Activated T-cell treated with anti-CD3 and anti-CD28 coated beads for 24 hours (primary cell): ENCODE data around the gene ELMO3.

Experiments used
- DNase-seq: peaks from one replicate; pipeline ENCODE4 v3.0.0-alpha.2; 2020; ENCODE audit warnings: low read depth

ELMO3 gene

DNA sequence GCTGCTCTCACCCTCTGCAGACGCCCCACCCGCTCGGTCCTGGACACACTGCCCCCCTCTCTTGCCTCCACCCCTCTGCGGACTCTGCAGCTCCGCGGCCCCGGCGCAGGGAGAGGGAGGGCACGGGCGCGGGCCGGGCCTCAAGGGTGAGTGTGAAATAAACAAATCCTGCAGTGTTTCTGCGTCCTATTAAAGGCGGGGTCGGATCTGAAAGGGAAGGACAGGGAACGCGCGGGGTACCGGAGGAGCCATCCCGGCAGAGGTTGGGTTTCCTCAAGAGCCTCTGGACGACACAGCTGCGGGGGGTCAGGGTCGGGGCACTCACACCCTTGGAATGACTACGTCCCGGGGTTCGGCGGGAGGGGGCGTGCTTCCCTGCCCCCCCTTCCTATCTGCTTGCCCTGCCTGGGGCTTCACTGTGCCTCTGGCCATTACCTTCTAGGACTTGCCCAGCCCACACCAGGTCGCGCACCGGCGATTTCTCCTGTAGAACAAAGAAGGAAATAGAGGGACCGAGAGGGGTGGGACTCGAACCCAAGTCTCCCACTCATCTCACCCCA lies 34.9 kb upstream of the ELMO3 start:
- no peak for DNase-seq

DNA sequence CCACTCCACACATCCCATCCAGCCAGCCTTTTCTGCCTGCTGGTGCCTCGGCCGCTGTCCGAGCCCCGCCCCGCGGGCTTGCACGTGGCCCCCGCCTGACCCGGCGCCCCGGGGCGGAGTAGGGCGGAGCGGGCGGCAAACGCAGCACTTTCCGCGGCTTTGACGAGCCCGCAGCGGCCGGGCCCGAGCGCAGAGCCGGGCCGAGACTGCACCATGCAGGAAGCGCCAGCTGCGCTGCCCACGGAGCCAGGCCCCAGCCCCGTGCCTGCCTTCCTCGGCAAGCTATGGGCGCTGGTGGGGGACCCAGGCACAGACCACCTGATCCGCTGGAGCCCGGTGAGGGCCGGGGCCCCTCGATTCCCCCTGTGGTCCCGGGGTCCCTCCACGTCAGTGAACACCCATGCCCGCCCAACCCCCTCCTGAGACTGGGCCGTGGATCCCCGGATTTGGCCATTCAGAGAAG lies 34.3 kb upstream of the ELMO3 start, which contains the start of gene HSF4:
HSF4 (plus strand) TSS at position 147 of the 463 bp plus-strand sequence; CDS start at position 214, 67 bp downstream.
- no peak for DNase-seq

DNA sequence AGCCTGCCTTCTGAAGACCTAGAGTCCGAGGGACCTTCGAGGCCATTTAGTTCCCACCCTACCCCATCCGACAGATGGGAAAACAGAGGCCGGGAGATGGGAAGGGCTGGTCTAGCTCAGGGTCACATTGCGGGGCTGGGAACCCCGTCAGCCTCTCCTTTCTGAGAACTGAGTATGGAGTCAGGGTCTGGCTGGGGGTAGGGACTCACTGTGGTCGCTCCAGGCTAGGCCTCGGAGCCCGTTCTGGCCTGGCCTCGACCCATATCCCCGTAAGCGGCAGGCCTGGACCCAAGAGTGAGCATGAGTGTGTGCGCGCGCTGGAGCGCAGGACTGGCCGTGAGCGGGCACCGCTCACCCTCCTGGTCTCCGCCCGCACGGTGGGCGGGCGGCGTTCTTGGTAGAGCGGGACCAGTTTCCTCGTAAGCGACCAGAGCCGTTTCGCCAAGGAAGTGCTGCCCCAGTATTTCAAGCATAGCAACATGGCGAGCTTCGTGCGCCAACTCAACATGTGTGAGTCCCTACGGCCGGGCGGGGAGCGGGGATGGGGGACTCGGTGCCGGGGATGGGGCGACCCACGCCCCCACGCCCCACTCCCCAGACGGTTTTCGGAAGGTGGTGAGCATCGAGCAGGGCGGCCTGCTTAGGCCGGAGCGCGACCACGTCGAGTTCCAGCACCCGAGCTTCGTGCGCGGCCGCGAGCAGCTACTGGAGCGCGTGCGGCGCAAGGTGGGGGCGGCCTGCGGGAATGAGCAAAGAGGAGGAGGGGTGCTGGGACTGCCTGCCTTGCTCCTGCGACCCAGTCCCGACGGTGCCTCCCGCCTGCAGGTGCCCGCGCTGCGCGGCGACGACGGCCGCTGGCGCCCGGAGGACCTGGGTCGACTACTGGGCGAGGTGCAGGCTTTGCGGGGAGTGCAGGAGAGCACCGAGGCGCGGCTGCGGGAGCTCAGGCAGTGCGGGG lies 33.5 kb upstream of the ELMO3 start:
- DNase-seq, result no peak

DNA sequence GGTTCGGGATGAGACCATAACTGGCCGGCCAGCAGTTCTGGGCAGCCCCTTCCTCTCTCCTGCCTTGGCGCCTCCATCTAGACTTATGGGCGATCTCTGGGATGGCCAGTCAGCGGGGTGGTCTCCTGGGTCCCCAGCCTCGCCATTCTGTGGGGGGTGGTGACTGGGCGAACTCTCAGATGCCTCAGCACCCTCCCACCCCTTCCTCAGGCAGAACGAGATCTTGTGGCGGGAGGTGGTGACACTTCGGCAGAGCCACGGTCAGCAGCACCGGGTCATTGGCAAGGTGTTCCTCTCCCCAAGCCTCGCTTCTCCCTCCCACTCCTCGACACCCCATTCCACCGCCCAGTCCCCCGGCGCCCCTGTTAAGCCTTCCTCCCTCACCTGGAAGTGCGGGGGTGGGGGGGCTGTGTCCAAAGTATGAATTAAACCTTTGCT lies 32.8 kb upstream of the ELMO3 start:
- DNase-seq, result no peak

DNA sequence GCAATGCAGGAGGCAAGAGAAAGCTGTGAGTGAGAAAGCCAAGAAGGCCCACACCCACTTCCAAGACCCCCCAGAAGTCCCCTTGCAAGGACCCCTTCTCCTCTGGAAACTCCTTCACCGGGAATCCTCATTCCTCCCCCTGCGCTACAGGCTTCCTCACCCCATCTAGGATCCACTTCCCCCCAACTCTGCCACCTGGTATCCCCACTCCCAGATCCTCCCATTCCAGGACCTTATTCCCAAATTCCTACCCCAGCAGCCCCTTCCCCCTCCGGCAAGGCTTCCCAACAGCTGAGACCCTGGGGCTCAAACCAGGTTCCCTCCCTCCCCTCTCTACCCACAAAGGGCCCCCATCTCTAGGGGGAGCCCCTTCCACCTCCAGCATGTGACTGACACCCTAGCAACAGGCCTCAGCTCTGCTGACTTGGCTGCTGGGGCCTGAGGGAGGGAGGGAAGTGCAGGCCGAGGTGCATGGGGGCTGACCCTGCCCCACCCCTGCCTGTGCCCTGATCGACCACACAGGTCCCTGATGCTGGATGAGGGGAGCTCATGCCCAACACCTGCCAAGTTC lies 32.2 kb upstream of the ELMO3 start:
- no peak for DNase-seq

DNA sequence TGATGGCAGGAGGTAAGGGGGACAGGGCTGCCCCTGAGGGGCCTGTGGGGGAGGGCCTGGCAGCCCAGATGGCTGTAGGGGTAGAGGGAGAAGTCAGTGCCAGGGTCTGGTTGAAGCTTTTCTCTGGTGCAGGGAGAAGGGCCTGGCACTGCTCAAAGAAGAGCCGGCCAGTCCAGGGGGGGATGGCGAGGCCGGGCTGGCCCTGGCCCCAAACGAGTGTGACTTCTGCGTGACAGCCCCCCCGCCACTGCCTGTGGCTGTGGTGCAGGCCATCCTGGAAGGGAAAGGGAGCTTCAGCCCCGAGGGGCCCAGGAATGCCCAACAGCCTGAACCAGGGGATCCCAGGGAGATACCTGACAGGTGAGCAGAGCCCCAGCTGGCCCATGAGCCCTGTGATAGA lies 31.3 kb upstream of the ELMO3 start:
- no peak for DNase-seq

DNA sequence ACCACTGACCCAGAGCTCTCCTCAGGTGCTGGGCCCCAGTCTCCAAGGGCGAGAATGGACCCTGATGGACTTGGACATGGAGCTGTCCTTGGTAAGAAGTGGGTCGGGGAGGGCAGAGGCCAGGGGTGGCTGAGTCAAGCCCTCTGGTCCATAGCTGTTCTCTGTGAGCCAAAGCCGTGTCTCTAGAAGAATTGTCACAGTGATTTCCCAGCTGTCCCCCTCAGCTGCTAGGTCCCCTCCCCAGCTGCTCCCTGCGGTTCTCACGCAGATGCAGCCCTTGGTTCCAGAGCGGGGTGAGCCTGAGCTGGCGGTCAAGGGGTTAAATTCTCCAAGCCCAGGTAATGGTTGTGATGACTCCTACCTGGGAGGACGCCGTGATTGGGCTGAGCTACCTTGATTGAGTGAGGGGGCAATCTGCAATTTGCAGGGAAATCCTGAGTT lies 29.9 kb upstream of the ELMO3 start:
- DNase-seq, result no peak

DNA sequence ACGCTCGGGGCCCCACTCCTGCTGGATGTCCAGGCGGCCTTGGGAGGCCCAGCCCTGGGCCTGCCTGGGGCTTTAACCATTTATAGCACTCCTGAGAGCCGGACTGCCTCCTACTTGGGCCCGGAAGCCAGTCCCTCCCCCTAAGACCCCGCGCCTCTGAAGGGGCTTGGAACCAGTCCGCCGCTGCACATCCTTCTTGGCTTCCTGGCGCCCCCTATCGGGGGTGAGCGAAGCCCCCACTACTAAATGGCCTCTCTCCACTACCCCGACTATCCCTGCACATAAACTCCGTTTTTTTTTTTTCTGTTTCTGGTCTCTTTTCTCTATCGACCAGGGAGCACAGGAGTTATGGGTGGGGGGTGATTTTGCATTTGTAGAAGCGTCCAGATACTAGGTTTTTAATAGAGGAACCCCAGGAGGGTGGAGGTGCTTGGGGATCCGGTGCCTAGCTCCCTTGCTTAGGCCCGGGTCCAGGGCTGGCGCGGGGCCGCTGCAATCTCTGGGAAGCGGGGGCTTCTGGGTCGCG lies 29.2 kb upstream of the ELMO3 start:
- no peak for DNase-seq

DNA sequence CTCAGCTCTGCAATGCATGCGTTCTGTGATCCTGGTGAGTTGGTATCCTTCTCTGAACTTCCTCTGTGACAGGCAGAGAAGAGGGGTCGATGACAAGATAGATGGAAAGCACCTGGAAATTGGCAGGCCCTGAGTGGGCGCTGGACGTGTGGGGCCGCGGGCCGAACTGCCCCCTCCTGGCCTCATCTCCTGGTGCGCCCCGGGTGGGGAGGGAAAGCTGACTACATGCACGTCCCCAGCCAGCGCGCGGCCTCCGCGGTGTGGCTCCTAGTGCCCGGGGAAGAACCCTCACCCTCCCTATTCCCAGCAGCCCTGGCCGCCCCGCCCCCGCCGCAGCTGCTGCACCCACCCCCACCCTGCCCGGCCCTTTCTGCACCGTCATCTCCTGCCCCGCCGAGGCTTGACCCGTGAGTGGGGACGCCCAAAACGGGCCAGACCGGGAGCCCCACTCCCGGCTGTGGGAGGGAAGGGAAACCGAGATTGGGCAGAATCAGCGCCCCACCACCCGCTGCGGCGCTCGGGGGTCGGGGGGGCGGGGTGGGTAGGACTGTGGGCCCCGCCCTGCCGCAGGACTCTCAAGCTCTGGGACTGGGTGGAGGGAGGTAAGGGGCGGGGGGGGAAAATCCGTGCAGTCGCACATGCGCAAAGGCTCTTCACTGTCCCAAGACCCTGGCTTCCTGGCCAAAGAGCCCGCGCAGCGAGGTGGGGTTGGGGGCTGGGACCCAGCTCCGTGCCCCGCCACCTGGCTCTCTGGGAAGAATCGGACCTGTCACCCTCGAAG lies 28.6 kb upstream of the ELMO3 start, which contains the start of gene NOL3:
NOL3 (plus strand) TSS at position 371 of the 781 bp plus-strand sequence.
- no peak for DNase-seq

DNA sequence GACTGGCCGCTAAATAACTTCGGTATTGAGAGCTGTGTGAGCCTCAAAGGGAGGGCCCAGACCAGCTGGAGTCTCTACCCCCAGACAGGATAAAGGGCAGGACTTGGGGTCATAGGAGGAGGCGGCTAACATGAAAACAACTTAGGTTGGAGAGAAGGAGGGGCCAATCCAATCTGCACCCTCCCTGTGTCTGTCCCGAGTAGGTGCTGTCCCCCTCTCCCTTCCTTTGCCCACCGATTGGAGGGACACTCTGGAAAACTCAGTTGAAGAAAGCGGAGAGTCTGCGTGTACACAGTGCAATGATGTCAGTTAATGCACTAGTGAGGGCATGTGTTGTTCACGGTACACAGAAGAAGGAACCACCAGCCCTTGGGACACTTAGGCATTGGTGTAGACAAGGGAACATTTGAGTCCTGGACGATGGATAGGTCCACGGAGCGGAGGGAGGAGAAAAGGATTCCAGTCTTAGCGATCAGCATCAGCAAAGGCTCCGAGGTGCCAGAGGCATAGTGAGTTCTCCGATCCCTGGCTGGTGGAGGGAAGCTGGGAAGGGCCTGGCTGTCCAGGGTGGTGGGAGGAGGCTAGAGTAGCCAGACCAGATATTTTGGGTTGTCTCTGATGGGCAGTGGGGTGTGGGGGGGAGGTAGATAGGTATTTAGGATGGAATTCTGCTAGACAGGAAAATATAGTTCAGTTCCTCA lies 27.8 kb upstream of the ELMO3 start:
- DNase-seq, result no peak

DNA sequence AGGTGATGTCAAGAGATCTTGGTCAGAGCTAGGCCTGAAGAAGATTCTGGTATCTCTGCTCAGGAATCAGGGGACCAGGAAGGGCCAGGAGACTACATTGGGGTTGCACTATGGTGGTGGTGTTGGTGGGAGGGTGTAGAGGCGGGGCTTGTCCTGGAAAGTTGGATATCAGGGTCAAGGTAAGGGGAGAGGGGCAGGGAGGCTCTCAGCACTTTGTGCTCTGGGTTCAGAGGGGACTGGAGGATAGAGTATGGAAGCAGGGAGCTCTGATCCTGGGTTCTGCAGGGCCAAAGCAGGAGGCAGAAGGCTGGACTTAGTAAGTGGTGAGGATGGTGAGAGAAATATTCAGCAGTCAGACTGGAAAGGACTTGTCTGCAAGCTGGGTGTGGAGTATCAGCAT lies 25.6 kb upstream of the ELMO3 start:
- DNase-seq, result no peak

DNA sequence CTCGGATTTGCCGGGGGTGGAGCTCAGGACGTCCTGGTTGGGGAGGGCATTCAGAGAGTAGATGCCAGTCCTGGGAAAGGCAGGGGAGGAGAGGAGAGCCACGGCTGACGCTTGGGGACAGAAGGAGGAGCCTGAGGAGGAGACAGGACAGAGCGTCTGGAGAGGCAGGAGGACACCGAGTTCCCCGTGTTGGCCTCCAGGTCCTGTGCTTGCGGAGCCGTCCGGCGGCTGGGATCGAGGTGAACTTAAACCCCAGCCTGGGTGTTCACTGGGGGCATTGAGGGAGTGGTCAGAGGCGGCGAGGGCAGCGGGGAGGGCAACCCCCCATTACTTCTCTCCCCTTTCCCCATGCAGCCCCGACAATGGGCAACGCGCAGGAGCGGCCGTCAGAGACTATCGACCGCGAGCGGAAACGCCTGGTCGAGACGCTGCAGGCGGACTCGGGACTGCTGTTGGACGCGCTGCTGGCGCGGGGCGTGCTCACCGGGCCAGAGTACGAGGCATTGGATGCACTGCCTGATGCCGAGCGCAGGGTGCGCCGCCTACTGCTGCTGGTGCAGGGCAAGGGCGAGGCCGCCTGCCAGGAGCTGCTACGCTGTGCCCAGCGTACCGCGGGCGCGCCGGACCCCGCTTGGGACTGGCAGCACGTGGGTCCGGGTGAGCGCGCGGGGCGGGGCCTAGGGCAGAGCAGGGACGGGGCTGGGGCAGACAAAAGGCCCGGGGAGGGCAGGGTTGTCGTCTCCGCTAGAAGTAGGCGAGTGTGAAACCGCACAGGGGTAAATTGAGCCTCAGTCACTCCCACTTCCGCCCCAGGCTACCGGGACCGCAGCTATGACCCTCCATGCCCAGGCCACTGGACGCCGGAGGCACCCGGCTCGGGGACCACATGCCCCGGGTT lies 24.9 kb upstream of the ELMO3 start:
- no peak for DNase-seq

DNA sequence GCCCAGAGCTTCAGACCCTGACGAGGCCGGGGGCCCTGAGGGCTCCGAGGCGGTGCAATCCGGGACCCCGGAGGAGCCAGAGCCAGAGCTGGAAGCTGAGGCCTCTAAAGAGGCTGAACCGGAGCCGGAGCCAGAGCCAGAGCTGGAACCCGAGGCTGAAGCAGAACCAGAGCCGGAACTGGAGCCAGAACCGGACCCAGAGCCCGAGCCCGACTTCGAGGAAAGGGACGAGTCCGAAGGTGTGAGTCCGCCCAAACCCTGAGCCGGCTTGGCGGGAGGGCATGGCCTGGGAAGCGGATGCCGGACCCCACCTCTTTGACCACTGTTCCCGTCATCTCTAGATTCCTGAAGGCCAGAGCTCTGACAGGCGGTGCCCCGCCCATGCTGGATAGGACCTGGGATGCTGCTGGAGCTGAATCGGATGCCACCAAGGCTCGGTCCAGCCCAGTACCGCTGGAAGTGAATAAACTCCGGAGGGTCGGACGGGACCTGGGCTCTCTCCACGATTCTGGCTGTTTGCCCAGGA lies 24.2 kb upstream of the ELMO3 start:
- no peak for DNase-seq

DNA sequence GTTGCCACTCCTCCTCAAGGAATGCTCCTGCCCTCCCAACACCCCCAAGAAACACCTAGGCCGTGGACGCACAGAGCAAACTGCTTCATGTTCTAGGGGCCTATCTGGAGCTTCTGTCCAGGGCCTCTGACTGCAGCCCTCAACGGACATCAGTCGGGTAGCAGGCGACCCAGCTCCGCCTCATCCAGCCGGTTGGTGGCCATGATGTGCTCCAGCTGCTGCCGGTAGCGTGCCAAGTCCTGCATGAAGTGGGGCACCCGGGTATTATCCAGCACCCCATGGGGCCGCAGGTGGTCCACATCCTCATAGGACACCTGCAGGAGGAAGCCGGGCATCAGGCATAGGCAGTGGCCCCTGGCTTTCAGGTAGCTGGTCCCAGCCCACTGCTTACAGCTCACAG lies 22.3 kb upstream of the ELMO3 start:
- DNase-seq, result no peak

DNA sequence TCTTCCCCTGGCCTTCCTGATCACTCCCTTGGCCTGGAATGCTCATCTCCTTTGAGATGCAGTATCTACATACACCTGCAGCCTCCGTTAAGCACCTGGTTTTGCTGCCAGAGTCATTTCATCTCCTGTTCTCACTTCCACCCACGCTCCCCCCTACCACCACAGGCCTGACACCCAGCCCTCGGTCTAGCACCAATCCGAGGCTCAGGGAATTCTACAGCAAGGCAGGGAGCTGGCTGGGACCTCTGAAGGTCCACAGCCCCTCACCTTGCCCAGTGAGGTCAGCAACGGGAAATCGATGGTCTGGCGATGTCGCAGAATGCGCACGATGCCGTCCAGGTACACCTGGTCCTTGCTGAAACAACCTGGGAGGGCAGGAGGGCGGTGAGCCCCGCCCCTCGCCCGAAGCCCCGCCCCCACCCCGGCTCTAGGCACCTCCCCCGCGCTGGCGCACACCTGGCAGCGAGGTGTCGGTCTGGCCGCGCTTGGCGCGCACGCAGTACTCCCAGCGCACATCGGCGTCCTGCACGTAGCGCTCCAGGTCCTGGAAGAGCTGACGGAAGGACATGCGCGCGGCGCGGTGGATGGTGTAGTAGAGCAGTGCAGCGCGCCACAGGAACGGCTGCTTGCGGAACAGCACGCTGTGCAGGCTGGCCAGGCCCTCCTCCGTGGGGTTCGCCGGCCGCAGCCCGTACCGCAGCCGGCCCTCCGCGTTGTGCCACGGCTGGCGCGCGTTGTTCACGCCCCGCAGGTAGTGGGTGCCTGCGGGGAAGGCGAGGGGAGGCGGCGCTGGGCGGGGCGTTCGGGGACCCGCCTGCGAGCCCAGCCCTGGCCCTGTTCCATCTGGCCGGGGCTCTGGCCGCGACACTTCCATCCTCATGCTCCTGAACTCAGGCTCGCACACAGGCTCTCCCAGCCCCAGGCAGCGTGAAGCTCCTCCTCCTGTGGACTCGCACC lies 20.9 kb upstream of the ELMO3 start:
- no peak for DNase-seq

DNA sequence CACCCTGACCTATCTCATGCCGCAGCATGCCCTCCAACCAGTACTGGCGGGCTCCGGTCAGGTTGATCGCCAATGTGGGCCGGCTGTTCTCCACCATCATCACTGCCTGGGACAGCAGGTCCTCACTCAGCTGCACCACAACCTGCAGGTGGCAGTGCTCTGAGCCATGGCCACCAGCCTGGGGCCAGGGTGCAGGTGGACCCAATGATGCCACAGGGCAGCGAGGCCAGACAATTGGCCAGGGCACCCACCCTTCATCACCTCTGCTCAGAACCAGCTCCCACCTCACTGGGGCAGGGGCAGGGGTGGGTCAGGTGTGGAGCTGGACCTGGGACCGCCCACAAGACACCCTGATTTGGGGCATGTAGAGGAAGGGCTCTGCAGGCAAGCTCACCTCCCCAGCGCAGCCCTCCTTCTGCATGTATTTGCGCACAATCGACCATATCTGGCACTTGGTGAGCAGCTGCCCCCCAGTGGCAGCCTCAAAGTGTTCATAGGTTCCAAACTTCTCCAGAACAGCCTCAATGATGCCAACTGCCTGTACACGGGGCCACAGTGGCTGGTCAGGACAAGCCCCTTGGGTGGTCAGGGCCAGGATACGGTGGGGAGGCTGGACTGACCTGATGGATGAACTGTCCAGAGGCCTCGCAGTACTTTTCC lies 19.4 kb upstream of the ELMO3 start:
- no peak for DNase-seq

DNA sequence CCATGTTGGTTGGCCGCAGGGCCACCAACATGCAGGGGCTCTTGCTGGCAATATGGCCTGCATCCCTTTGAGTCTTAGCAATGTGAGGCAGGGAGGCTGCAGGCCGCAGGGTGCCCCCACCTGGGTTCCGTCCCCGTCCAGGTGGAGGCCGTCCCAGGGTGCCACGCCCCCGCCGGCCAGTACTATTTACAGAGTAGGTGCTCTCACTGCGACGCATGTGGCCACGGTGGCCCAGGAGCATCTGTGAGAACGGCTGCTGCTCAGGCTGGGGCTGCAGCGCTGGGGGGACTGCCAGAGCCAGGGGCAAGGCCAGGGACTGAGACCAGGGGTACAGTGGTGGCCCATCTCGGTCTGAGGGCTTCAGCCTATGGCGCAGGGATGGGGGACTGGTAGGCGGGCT lies 18.8 kb upstream of the ELMO3 start:
- no peak for DNase-seq

DNA sequence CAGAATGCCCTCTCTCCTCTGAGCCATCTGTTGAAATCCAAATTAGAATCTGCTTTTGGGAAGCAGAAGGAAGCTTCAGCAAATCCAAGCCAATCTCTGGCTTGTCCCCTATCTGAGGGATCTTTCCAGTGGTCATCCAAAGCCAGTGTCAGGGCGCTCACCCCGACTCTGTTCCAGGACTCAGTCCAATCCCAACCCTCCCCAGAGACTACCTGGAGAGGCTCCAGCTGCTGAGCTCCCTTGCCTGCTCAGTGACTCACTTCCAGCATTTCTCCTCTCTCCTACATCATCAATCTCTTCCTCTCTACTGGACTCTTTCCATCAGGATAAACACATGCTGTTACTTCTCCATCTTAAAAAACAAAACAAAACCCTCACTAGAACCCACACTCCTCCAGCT lies 17.6 kb upstream of the ELMO3 start:
- no peak for DNase-seq
